Measurements from ENCODE around the gene FBXW7.
A peak's percentile ranks its signal among the peaks of the same experiment; 100 is the strongest.

Gene FBXW7

GRCh38 chr4:152540941-152541340, 5.0 kb upstream of the FBXW7 start:
- no peak for DNase-seq

DNA sequence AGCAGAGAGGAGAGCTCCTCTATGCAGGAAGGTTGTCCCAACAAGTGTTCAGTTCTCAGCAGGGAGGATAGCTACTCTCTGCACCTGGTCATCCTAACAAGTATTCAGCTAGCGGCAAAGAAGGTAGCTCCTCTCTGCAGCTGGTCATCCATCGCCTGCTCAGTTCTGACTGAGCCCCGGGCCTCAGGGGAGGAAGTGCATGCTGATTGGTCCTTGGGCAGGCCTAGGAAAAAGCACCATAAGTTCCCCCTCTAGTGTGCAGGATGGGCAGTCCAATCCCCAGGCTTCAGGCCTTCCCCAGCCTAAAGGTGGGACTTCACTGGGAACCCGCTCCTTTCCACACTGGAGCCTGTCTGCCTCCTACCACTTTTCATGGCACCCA, 4.4 kb upstream of the FBXW7 start:
- DNase-seq: no peak

DNA sequence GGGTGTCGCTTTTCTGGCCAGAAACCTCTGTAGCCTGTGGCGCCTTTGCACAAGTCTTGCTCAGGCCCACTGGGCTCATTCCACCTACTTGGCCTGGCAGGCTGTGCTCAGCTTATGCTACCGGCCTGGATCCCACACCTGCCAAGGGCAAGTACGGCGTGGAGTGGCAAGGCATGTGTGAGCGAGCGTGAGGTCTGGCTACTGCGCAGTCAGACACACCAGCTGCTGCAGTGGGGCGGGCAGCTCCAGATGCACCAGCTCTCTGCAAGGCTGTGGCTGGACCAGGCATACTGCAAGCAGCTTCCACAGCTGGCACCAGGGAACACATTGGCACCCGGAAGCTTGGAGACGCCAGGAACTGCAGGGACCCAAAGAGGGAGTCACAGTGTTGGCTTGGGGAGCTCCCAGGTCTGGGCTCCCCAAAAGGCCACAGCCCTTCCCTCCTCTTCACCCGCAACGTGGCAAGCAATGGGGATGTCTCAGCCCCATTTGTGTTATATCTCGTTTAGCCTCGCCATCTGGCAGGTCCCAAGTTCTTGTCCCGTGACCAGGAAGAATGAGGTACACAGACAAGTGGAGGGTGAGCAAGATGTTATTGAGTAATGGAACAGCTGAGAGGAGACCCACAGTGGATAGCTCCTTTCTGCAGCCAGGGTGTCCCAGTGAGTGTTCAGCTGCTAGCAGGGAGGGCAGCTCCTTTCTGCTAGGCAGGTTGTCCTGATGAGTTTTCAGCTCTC, 3.8 kb upstream of the FBXW7 start:
- no peak for DNase-seq

- no peak for DNase-seq
These were observed 2.0 kb upstream of the FBXW7 start for GRCh38 chr4:152537881-152538280.

GRCh38 chr4:152536545-152537182, 772 bp upstream of the FBXW7 start:
- peak; percentile 26 for DNase-seq

- no peak for DNase-seq
These were observed 461 bp downstream of the FBXW7 start for GRCh38 chr4:152535360-152535902.

DNA sequence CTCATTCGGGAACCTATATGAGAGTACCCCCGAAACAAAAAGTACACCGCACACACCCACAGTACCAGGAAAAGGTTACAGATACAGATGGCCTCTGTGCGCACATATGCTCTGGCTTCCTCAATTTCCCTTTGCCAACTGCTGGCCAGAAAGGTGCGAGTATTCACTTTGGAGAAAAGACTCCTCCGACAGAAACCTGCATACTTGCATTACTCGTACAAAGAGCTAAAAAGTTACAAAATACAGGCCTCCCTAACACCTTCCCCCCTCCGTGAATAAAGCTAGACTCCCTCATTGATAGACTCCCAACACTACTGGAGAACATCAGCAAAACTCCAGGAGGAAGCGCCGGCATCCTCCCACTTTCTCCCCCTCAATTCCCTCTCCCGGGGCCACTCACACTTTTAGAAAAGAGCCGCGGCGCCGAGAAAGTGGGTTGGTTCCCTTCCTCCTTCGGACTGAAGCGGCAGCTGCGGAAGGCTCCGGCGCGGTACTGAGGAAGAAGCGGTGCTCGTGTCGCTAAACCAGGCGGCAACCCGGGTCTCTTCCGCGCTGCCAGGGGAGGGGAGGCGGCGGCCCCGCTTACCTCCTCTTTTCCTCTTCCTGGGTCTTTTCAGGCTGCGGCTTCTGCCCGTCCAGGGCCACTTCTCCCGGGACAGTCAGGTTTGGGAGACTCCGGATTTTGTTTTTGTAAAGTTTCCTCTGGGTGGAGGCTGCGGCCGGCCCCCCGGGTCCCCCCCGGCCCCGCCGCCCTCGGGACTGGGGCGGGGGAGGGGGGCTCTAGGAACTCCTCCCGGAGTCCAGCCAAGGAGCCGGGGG, 1.1 kb downstream of the FBXW7 start:
- peak; percentile 78 for DNase-seq

GRCh38 chr4:152531479-152531878, 4.4 kb downstream of the FBXW7 start:
- no peak for DNase-seq

GRCh38 chr4:152530600-152530999, 5.3 kb downstream of the FBXW7 start:
- no peak for DNase-seq

DNA sequence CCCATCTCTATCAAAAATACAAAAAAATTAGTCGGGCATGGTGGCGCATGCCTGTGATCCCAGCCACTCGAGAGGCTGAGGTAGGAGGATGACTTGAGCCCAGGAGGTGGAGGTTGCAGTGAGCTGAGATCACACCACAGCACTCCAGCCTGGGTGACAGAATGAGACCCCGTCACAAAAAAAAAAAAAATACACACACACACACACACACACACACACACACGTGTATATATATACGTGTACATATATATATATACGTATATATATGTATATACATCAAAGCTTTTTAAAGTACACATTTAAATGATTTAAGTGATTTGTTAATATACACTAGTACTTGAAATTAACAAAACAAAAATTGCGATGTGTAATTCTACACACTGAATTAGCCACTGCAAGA, 6.0 kb downstream of the FBXW7 start:
- DNase-seq: no peak

DNA sequence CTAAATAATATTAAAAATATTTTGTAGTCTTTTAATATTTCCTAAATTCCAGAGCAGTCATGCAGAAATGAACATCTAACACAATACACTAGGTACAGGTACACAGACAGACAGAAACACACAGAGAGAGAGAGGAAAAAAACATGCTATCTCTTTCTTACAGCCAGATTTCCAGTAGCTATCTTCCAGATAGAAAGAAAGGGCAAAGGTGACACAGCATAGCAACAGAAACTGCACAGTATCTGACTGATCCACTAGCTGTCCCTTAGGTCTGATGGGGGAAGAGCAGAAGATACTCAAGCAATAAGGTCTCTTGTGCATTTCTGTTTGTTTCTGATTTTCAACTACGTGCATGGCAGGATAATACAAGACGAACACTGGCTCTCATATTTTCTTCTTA, 7.8 kb downstream of the FBXW7 start:
- DNase-seq: no peak

GRCh38 chr4:152525878-152526277, 10.0 kb downstream of the FBXW7 start:
- no peak for DNase-seq

- no peak for DNase-seq
These were observed 11.5 kb downstream of the FBXW7 start for GRCh38 chr4:152524427-152524826.

GRCh38 chr4:152523731-152524130, 12.2 kb downstream of the FBXW7 start:
- DNase-seq: no peak

- no peak for DNase-seq
These were observed 13.1 kb downstream of the FBXW7 start for GRCh38 chr4:152522754-152523153.

GRCh38 chr4:152522245-152522644, 13.6 kb downstream of the FBXW7 start:
- DNase-seq: no peak

GRCh38 chr4:152516156-152516555, 19.7 kb downstream of the FBXW7 start:
- DNase-seq: no peak

- no peak for DNase-seq
These were observed 20.2 kb downstream of the FBXW7 start for GRCh38 chr4:152515678-152516077.

- no peak for DNase-seq
These were observed 21.5 kb downstream of the FBXW7 start for GRCh38 chr4:152514356-152514755.

DNA sequence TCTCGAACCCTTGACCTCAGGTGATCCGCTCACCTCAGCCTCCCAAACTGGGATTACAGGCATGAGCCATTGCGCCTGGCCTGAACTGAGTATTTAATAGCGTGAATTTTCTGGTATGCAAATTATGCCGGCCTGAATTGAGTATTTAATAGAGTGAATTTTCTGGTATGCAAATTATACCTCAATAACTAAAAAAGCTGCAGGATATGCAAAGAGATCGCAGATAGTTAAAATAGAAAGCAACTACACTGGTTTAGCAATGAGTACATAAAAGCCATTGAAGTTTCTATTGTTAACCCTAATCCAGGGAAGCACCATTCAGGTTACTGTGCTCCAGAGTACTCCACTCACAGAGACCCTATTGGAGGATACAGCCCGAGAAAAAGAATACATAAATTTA, 22.8 kb downstream of the FBXW7 start:
- no peak for DNase-seq

DNA sequence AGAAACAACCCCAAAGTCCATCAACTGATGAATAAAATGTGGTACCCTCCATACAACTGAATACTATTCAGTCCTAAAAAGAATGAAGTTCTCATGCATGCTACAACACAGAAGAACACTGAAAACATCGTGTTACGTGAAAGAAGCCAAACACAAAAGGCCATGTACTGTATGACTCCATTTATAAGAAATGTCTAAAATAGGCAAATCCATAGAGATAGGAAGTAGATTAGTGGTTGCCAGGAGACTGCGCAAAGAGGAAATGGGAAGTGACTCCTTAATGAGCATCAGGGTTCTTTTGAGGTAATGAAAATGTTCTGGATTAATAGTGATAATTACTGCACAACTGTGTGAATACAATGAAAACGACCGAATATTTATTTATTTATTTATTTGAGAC, 23.4 kb downstream of the FBXW7 start:
- peak; percentile 29 for DNase-seq

DNA sequence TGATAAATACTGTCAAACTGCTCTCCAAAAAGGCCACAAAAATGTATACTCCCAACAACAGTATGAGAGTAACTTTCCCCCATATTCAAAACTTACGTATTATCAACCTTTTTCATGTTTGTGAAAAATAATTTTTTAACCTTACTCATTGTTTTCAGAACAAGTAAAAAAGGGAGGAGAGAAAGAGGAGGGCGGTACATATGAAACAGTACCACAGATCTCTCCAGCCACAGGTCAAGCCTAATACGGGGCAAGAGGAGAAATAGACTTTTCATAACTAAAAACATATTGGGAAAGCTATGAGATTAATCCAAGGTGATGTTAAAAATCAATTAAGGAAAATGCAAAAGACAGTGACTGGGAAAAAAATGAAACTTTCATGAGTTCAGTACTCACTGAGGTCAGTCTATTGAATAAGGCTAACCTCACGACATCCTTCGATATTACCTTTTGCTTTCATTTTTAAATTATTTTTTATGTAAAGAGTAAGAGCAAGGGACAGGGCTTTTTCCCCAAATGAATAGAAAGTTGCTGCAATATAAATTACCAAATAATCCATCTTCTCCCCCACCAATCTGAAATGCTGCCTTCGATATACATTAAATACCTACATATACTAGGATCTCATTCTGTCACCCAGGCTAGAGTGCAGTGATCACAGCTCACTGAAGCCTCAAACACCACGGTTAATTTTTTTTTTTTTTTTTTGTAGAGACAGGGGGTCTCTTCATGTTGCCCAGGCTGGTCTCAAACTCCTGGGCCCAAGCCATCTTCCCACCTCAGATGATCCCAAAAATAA, 25.3 kb downstream of the FBXW7 start:
- peak; percentile 8 for DNase-seq

Measured in inflammatory macrophage treated with lipopolysaccharide for 4 hours (primary cell).